Measurements from ENCODE around the gene DGKB.

The DGKB gene

DNA sequence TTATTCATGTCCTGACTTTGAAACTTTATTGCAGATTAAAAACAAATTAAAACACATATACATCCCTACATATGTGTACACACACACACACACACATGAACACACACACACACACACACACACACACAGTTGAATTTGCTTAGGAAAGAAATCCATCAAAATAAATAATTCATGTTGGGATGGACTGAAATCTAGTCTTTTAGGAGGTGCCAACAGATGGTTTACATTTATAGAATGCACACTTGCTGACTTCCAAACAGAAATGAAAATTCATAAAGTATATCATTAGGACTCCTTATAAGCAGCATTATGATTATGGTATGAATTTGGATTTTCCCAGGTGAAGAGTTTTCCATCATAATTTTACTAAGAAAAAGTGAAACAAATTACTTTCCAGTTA, 642.5 kb downstream of the DGKB start:
- no peak for DNase-seq

DNA sequence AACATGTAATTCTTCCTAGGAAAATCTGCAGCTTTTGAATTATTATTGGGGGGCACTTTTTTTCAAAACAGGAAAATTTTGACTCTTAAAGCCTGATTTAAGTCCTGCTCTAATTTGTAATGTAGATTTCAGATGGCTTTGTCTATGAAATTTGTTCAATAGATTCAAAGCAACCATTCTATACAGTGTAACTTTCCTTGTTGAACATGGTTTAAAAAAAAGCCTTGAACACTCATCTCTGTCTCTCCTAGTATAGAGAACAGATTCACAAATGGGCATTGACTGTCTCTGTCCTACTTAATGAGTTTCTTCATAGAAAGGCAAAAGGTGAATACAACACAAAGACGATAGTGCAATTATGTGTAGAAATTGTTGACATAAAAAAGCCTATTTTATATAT, 643.7 kb downstream of the DGKB start:
- DNase-seq: no peak

DNA sequence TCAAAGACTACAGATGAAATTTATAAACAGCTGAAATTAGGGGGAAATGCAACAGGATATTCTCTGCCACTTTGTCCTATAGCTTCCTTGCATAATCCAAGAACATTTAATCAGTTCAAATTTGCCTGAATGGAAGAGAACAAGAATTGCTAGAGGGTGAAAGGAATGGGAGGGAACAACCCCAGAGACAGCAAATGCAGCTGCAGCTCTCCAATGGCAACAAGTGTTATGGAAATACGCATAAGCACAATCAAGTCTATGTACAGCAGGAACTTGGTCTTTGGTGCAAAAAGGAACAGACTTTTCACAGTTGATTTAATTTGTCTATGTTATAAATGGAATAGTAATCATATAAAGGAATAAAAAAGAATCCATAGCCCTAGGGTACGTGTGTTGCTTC, 644.1 kb downstream of the DGKB start:
- DNase-seq: no peak

DNA sequence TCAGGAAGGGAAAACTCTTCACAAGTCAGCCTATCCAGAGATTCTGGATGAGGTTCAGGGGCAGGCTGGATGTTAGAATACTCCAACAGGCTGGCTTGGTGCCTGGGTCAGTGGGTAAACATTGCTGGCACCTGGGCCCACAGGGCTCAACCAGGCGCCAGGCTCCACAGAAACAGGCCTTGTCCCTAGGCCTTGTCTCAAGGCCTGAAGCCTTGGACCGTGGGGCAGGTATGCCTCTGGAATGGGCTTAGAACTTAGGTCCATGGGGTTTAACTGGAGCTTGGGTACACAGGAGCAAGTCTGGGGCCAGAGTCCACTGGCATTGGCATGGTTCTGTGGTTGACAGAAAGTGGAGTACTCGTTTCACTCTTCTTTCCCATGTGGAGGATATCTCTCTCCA, 650.1 kb downstream of the DGKB start:
- DNase-seq: no peak

DNA sequence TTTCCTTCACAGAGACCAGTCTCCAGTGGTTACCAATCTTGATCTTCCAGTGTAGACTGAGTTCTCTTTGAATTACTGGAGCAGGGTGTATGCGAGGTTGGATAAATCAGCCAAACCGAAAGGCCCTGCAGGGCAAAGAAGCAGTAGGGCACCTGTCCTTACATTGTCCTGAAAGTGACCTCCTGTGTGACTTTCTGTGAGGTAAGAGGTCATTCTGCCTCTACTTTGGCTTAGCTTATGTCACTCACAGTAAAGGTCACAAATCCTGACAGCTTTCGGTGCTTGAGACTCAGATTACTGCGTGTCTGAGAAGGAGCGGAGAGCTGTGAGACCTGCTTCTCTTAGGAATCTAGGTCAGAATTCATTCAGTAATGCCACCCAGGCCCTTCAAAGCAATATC, 660.4 kb downstream of the DGKB start:
- no peak for DNase-seq

DNA sequence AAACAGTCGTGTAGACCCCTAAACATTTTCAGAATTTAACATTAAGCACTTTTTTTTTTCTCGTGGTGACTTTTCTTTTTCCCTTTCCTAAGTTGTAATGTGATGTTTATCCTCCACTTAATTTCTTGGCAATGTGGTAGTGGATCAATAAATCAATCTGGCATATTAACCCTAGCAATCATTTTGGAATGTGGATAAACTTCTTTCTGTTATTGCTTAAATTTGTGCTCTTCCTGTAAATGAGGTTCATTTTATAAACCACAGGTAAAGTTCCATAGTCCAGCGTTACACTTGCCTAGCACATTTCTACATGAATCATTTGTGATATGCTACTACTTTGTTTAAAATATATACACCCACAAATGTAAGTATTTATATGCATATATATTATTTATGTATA, 665.7 kb downstream of the DGKB start:
- no peak for DNase-seq

DNA sequence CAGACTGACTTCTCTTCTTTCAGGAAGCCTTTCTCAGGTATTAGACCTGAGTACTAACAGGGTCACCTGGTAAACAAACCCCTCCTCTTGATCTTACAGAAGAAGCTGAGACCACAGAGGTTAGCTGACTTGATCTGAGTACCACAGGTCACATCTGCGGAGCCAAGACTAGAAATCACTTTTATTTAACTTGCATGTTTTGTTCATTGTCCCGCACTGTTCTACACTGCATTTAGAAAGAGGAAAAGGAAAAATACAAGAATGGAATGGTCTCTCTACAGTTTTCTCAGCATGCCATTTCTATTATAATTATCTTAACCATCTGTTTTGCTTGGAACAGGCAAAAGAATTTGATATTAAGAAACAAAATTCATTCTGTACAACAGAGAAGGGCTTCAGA, 667.5 kb downstream of the DGKB start:
- DNase-seq: no peak

DNA sequence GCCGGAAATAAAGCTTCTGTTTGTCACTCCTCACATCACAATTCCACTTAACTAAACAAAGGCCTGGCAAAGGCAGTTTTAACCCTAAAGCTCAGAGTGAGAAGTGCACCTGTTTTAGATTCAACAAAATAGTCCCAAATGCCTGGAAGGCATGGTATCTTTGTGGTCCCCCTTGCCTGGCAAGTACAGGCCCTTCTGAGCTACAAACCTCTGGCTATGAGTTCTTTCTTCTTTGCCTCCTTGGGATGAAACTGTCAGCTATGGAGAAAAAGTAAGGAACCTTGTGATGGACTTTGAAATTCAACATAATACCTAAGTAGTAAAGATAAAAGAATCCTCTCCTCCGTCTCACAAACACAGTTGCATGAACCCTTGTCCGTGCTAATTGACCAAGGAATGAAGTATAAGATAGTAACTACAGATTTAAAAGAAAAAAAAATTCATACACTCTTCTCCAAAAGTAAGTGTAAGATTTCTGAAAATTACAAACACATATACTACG, 668.6 kb downstream of the DGKB start:
- no peak for DNase-seq

DNA sequence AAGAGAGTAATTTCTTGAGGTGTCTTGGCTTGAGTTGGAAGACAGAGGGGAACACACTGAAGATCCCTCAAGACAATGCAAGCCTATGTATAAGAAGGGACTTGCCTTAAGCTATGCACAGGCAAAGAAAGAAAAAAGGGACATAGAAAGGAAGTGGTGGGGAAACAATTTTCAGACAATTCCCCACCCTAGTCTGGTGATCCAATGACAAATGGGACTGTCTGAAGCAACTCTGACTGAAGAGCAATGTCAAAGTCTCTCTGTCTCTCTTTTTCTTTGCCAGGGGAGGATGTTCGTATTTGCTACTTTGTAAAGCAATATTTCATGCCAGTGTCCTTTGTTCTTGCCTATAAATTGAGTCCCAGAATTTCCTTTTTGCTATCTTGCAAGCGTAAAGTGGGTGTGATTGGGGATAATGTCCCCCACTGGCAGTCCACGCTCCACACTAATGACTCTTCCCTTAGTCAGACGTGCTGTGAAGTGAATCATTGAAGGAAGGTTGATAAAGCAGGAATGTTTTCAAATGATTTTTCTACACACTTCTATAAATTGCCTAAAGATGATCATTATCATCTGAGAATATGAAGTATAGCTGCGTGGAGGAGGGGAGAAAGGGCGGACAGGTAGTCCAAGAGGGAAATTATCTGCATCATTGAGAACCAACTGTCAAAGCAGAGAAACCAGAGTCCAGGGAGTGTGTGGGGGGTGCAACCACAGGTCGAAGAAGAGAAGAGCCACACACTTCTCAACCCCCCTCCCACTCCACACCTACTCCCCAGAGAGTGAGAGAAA, 669.3 kb downstream of the DGKB start:
- DNase-seq: no peak

DNA sequence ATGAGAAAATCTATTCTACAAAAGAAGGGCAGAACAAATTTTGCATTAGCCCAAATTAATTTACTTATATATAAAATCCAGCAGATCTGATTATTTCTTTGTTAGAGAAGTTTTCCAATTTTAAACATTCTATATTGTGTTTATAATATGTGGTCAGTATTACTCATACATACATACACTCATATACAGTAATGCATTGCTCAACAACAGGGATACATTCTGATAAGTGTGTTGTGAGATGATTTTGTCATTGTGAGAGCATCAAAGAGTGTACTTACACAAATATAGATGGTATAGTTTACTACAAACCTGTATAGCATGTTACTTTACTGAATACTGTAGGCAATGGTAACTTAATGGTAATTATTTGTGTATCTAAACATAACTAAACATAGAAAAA, 673.5 kb downstream of the DGKB start:
- no peak for DNase-seq

DNA sequence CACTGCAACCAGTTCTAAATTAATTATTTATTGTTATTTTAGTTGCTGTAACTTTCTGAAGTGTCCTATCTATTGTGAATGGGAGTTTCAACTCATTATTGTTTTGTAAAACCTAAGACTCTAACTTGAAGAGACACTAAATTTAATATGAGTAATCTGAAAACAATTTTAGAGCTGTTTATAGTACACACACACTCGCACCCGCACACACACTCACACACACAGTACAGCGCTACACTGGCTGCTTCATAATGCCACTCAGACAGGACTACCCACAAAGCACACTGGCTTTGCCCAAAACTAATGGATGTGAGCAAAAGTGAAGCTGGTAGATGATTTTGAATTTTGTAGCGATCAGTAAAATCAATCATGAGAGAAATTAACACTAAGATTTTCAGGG, 674.2 kb downstream of the DGKB start:
- DNase-seq: no peak

DNA sequence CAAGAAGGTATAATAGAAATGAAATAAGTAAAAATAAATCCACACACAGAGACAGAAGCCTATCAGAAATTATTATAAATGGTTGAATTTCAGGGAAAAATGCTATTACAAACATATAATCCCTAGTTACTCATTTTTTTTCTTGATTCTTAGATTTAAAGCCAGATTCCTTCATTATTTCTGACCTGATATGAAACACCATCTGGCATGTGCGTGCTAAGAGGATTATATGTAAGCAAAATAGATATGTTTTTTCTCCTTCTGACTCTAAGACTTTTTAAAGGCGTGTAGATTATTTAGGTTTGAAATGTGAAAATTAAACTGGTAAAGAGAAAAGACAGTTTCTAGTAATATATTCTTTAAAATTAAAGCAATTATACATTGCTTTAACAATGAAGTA, 676.4 kb downstream of the DGKB start:
- DNase-seq: no peak

DNA sequence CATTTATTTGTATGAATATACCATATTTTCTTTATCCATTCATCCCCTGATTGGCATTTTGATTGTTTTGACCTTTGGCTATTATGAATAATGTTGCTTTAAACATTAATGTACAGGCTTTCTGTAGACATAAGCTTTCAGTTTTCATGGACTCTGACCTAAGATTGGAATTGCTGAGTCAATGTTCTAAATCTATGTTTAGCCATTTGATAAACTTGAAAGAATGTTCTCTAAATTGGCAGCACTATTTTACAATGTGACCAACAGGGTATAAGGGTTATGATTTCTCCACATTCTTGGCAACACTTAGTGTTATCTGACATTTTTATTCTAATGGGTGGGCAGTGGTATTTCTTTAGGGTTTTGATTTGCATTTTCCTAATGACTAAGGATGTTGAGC, 683.4 kb downstream of the DGKB start:
- no peak for DNase-seq

DNA sequence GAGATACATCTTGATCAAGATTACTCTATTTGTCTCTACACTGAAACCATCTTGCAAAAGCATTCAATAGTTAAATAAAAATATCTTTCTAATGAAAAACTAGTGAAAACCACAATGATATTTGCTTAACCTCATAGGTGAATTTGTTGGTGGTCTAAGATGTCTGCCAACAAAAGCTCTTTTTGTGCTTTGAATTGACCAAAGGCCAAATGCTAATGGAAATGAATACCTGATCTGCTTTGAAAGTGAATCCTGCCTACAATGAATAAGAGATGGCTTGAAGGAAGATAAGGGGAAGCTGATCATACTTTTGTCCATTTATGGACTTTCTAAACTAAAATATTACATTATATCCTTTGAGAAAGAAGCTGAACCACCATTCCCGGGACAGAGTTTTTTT, 684.2 kb downstream of the DGKB start:
- no peak for DNase-seq

DNA sequence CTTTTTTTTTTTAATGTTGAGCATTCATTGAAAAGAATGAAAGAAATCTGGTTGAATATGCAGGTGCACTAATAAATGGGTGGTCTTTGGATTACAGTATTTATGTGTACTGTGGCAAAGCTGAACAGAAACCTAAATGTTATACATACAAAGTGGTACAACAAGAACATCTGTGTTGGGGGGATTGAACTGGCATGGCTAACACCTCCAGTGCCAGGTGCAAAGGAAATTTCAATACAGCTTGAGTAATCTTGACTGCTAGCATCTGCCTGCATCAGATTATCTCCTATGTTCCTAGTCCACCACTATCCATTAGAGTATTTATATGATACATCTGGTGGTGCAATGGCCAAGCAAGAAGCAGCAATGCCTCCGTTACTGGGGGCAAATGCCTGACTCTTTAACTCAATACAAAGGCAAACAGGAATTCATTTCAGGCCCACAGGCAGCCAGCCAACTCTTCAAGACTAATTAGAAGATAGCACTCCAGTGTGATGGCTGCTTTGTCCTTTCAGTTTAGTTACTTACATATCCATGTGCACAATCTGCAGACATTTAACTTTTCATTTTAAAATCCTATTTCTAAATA, 692.6 kb downstream of the DGKB start:
- DNase-seq: no peak

DNA sequence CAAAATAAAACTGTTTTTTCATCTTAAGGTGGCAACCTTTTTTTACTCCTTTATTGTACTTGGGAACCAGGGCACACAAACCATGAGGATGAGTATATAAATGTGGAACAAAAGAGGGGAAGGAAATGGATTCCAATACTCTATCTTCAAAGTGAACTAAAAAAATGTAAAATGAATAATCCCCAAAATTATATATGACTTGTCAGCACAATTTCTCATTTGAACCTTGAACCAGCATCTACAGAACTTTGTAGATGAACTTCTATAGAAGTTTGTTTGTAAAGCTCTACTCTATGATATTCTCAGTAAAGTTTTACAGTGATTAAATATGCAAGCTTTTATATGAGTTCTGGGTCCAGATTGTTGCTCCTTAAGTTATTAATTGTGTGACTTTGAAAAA, 694.8 kb downstream of the DGKB start:
- no peak for DNase-seq

DNA sequence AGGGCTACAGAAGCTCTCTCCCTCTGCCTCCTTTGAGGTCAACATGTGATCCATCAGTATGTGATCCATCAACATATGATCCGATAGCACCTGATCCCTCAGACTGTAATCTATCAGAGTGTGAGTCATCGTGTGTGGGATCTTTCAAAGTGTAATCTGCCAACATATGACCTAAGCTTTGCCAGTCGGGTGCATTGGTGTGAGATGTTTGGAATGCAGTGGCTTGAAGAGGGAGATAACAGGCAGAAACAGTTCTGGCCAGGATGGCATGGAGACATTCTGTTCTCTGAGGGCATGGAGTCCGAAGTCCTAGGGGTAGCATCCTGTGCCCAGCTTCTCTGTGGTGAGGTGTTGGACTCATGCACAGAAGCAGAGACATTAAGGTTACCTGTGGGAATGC, 695.4 kb downstream of the DGKB start:
- no peak for DNase-seq

DNA sequence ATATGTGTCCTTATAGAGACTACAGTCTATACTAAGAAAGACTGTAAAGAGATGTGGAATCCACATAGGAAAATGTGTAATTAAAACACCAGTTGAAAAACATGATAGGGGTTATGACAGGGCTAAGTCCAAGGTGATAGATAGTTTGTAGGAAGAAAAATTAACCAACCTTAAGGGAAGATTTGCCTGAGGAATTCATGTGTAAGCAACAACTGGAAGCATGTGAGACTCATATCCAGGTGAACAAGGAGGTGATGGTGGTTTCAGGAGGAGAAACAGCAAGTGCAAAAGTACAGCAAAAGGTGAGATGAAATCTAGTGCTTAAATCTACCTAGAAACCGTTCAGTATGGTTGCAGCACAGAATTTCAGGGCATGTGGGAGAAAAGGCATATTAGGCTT, 696.4 kb downstream of the DGKB start:
- no peak for DNase-seq

DNA sequence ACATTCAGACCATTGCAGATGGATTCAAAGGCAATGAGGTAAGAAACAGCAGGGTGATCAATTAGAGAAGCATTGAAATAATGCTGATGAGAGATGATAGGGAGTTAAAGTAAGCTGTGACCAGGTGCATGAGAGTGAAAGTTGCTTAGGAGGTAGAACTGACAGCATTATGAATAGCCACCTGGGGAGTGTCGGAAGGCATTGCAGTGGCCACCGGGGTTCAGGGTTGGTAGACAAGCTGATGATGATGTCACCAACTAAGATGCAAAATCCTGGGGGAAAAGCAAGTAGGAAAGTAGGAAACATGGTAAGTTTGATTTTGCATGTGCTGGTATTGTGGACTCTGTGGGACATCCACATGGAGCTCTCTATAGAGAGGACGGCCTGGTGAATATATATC, 701.2 kb downstream of the DGKB start:
- DNase-seq: no peak

DNA sequence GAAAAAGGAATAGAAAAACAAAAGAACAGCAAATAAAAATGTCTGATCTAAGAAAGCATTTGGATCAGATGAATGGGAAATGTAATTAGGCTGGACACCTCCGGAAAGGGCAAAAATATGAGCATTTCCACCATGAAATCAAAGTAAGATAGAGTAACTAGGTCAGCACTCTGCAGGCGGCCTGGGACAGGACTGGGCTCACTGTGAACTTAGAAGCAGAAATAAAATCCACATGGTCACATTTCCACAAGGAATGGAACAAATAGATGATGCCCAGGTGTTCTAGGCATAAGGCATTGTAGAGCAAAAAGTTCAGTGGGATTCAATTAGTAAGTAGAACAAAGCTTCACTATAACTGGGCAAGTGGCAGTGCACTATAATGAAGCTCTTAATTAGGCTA, 703.2 kb downstream of the DGKB start:
- no peak for DNase-seq

DNA sequence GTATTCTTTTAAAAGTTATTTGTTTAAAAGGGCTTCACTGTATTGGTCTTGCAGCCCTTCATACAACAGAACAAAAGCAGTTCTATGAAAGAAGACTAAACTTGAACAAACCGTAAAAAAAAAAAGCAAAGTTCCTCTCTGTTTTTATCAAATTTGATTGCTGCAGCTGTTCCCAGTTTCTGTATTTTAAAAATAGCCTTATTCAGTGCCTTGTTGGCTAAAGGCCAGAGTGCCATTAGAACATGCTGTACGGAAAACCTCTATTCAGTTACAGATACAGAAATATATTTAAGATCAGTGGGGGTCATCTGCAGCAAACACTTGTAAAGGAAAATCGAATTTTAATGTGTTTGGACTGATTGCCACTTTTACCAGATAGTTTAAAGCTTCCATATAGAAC, 705.3 kb downstream of the DGKB start:
- DNase-seq: no peak

DNA sequence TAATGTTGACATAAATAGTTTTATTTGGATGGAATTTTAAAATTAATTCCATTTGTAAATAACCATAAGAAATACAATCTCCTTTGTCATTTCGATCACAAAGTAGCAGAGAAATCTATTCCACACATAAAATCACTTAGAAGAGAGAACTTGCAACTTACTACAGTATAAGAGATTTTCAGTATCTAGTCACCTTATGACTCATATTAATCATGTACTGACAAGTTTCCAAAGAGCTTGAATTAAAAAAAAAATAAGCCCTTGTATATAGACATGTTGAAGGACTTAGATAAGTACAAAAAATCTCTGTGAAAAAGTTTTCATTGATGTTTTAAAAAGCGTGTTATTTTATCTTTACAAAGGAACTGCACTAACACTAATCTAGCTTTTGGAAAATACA, 706.0 kb downstream of the DGKB start:
- DNase-seq: no peak

DNA sequence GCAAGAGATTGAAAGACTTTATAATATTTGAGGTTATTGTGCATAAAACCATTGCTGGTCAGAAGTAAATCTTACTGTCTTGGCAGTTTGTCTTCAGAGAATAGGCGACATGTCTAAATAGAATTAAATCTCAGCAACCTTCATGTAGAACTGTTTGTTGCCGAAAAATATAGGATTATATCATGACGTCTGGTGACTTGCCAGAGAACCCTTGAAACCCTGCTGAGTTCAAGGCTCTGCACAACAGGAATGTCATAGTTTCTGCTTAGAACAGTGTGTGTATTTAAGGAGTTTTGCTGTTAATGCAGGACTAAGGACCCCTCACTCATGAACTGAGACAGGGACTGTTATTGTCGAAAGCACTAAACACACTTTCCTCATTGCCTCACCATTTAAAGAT, 706.7 kb downstream of the DGKB start:
- no peak for DNase-seq

DNA sequence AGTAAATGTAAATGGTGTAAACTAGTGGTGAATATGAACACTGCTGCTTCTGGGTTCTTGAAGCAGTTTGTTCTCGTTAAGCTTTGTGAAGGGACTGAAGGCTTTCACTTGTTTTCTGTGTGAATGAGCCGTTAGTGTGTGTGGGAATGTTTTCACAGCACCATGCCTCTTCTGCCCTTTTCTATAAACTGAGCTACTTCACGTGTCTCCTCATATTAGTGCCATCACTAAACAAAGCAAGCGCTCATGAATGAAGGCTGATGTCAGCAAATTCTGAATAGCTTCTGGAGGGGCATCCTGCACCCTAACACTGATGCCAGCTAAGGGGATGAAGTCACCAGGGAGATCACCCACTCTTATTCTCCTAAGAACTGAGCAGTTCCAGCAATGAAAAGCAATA, 707.5 kb downstream of the DGKB start:
- no peak for DNase-seq

DNA sequence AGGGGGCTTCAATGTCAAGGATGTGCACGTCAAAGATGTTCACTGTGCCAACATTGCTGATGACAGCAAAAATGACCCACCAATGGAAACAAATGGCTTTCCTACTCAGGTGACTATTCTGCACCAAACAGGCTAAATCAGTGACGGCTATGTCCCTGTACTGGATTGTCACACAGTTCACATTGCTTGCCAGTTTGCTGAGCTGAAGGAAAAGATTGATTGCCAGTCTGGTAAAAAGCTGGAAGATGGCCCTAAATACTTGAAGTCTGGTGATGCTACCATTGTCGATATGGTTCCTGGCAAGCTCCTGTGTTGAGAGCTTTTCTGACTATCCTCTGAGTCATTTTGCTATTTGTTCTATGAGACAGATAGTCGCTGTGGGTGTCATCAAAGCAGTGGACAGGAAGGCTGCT, 710.9 kb downstream of the DGKB start:
- no peak for DNase-seq

Measured in CD4-positive, alpha-beta T cell treated with Interleukin-17A for 4 hours (primary cell).